ENCODE results near the gene PITX3.

Gene PITX3

GRCh38 chr10:102241444-102242117, at the start of gene PITX3:
PITX3 (minus strand) TSS chr10:102241512; CDS start chr10:102232080, 9,432 bp downstream.
- DNase-seq, result peak; percentile 89

- DNase-seq, result no peak
These were observed 48.5 kb upstream of the PITX3 start for GRCh38 chr10:102289840-102290239.

GRCh38 chr10:102289356-102289755, 48.0 kb upstream of the PITX3 start:
- no peak for DNase-seq

GRCh38 chr10:102287991-102288390, 46.7 kb upstream of the PITX3 start:
- no peak for DNase-seq

GRCh38 chr10:102287538-102287937, 46.2 kb upstream of the PITX3 start:
- no peak for DNase-seq

- DNase-seq, result no peak
These were observed 44.9 kb upstream of the PITX3 start for GRCh38 chr10:102286216-102286615.

GRCh38 chr10:102285133-102285532, 43.8 kb upstream of the PITX3 start:
- no peak for DNase-seq

- no peak for DNase-seq
These were observed 43.2 kb upstream of the PITX3 start for GRCh38 chr10:102284531-102284930.

GRCh38 chr10:102283890-102284289, 42.6 kb upstream of the PITX3 start:
- no peak for DNase-seq

- DNase-seq, result no peak
These were observed 42.2 kb upstream of the PITX3 start for GRCh38 chr10:102283488-102283887.

GRCh38 chr10:102281102-102281487, 39.8 kb upstream of the PITX3 start:
- no peak for DNase-seq

GRCh38 chr10:102280397-102281101, 39.2 kb upstream of the PITX3 start:
- no peak for DNase-seq

- no peak for DNase-seq
These were observed 37.8 kb upstream of the PITX3 start for GRCh38 chr10:102279104-102279503.

GRCh38 chr10:102275343-102275742, 34.0 kb upstream of the PITX3 start:
- no peak for DNase-seq

- no peak for DNase-seq
These were observed 32.8 kb upstream of the PITX3 start for GRCh38 chr10:102274062-102274461.

- DNase-seq, result no peak
These were observed 27.7 kb upstream of the PITX3 start for GRCh38 chr10:102269017-102269416.

GRCh38 chr10:102268375-102268888, 27.1 kb upstream of the PITX3 start:
- DNase-seq, result no peak

- no peak for DNase-seq
These were observed 26.4 kb upstream of the PITX3 start for GRCh38 chr10:102267748-102268147.

- DNase-seq, result no peak
These were observed 25.4 kb upstream of the PITX3 start for GRCh38 chr10:102266670-102267069.

- DNase-seq, result no peak
These were observed 23.1 kb upstream of the PITX3 start for GRCh38 chr10:102264371-102264770.

GRCh38 chr10:102262744-102263370, 21.5 kb upstream of the PITX3 start:
- no peak for DNase-seq

GRCh38 chr10:102261842-102262241, 20.5 kb upstream of the PITX3 start:
- no peak for DNase-seq

- DNase-seq, result no peak
These were observed 19.9 kb upstream of the PITX3 start for GRCh38 chr10:102261196-102261595.

GRCh38 chr10:102255404-102255803, 14.1 kb upstream of the PITX3 start:
- no peak for DNase-seq

Measured in CD4-positive, alpha-beta T cell treated with Interleukin-6 for 4 hours (primary cell).